Middle frontal gyrus (tissue), 1 donor: Measurements from ENCODE around the gene GPRIN1.
A peak's percentile ranks its signal among the peaks of the same experiment; 100 is the strongest.

Experiments used
- DNase-seq: peaks from one replicate; pipeline ENCODE4 v3.0.0-alpha.2; 2015; ENCODE audit warnings: low spot score; ENCODE audit errors: extremely low spot score

The GPRIN1 gene

GRCh38 chr5:176643491-176644219 is 33.7 kb upstream of the GPRIN1 start:
- no peak for DNase-seq

DNA sequence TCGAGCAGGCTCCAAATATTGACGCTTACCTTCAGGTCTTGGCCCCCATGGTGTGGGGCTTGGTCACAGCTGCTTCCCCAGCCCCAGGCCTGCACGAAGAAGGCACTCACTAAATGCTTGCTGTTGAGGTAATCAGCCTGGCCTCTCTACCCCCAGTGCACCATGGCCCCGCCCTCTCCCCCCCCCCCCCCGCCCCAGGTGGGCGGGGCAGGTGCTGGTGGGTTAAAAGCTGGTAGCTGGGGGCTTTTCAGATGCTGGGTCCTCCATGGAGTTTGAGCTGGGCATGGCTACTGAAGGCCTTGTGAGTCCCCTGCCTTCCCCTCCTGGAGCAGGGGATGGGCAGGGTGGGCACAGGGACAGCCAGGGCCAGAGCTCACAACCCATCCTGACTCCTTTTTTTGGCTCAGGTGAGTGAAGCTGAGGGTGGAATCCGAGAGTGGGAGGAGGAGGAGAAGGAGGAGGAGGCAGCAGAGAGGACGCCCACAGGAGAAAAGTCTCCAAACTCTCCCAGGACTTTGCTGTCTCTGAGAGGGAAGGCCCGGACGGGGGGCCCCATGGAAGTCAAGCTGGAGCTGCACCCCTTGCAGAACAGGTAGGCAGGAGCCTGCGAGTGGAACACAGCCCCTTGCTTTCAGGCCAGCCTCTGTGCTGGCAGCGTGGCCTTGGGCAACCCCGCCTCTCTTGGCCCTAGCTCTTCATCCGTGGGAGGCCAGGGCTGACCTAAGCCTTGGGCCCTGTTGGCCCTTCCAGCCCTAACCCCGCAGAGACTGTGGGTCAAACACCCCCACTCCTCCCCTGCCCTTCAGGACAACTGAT is 32.9 kb upstream of the GPRIN1 start:
- DNase-seq, result no peak

- DNase-seq, result no peak
These were observed 30.7 kb upstream of the GPRIN1 start for GRCh38 chr5:176640616-176641015.

DNA sequence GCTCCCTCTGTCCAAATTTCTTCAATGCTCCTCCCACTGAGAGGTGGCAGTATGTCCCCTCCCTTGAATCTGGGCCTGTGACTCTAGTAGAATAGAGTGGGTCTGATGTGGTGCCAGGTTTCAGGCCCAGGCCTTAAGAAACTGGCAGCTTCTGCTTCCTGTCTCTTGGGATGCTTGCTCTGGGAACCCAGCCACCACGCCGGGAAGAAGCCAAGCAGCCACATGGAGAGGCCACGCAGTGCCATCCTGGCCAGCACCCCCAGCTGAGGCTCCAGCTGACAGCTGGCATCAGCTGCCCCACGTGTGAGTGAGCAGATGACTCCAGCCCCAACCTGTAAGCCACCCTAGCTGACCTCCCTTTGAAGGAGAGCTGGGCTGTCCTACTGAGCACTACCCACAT is 30.0 kb upstream of the GPRIN1 start:
- no peak for DNase-seq

DNA sequence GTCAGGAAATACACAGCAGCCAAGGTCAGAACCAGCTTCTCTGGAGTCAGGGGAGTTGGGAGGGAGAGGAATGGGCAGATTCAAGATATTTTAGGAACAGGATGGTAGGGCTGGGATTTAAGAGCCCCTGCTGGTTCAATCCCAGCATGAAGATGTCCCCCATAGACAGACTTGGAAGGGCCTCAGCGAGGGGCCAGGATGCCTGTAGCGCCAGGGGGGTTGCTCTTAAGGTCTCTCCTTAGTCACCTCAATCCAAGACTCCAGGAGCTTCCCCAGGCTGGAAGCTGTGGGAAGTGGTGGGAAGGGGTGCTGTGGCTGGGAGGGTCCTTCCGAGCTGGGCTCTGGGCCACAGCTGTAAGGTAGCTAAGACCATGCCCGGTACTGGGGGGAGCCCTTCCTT is 29.3 kb upstream of the GPRIN1 start:
- DNase-seq, result no peak

DNA sequence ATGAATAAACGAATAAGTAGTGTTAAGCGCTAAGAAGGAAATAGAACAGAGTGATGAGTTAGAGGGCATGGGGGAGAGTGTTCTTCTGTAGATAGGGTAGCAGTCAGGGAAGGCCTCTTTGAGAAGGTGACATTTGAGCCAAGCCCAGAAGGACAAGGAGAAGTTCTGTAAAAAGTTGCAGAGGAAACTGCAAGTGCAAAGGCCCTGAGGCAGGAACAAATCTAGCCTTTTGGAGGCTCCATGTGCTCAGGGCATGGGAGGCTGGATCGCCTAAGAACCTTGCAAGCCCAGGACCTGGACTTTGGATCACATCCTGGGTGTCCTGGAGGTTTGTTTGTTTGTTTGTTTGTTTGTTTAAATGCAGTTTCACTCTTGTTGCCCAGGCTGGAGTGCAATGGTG is 28.5 kb upstream of the GPRIN1 start:
- DNase-seq, result no peak

GRCh38 chr5:176637556-176637955 is 27.6 kb upstream of the GPRIN1 start:
- DNase-seq, result no peak

- no peak for DNase-seq
These were observed 26.5 kb upstream of the GPRIN1 start for GRCh38 chr5:176636426-176636825.

- DNase-seq, result no peak
These were observed 23.6 kb upstream of the GPRIN1 start for GRCh38 chr5:176633598-176633997.

DNA sequence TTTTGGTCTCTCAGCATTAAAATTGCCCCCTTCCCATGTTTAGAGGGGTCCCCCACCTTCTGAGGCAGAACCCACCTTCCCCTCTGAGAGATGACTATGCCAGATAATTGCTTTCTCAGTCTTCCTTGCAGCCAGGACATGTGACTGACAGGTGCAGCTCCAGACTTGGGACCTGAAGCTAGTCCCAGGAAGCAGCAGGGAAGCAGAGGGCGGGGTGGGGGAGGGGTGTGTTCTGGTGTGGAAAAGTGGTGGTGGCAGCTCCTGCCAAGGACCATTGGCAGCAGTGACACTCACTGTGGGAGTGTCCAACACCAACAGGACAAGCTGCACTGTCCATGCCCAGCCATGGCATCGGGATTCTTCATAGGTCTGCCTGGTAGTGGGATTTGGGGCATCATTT is 22.8 kb upstream of the GPRIN1 start:
- no peak for DNase-seq

DNA sequence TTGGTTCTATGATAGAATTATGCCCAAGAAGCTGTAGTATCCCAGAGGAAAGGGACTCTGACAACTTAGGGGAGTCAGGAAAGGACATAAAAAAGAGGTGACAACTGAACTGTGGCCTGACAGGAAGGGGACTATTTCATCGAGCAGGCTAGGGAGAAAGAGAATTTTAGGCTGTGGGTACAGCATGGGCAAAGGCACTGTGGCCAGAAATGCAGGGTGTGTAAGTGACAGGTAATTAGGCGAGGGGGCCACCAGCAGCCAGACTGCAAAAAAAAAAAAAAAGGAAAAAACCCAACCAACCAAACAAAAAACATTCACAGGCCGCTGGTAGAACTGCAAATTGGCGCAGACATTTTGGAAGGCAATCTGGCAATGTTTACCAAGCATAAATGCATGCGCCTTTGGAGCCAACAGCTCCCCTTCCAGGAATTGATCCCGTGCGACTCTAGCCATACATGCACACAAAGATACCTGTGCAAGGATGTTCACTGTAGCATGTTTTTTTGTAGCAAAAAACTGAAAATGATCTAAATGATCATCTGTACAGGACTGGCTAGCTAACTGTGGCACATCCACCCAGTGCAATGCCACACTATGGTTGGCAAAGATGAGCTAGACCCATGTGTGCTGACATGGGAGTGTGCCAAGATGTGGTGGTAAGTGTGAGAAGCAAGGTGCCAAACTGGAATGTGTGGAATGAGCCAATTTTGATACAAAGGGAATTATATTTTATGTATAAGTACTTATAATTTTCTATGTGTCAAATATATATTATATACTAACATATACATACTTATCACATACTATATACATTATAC is 21.6 kb upstream of the GPRIN1 start:
- DNase-seq, result no peak

DNA sequence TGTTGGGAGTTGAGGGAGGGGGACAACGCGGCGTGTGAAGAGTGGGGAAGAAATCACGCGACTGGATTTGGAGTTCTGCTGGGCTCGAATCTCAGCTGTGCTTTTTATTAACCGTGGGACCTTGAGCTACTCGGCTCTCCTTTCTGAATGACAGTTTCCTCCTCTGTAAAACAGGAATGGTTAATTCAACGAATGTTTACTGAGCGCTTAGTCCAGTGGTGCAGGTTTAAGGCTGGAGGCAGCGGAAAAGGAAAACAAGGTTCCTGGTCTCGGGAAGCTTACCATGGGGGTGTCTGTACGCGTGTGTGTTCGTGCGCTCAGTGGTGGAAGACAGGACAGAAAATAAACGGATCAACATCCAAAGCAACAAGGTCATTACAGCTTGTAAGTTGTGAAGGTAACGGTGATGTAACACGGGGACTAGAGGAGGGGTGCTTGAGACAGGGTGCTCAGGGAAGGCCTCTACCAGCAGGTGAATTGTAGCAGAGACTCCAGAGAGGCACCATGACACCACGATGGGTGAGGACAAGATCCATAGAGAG is 20.8 kb upstream of the GPRIN1 start:
- DNase-seq, result no peak

DNA sequence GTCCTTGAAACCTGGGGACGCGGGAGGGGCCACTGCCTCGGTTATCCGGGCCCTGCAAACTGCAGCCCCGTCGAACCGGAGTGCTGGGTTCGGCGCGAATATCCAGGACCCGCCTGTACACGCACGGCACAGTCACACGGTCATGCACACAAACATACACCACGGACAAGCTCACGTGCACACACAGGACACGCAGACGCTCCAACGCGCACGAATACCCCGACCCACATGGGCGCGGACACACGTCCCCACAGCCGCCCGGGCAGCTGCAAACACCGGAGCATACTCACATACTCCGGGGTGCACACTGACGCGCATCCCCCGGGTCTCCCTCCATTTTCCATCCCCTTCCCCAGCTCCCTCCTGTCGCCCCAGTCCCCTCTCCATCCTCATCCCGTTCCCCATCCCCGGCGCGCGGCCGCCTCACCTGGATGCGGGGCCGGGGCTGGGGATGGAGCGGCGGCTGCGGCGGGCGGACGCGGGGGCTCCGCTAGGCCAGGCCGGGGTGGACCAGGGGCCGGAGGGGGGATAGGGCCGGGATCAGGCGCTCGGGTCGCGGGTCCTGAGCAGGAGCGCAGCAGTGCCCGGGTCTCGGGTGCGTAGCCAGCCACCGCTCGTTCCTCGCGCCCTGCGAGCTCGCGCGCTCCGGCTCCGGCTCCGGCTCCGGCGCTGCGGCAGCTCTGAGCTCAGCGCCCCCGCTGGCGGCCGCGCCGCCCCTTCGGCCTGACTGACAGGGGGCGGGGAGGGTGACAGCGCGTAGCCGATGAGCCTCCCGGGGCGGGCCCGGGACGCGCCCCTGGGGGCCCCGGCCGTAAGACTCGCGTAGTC is 20.1 kb upstream of the GPRIN1 start, which contains the start of the genes EIF4E1B and SNCB:
EIF4E1B (plus strand) TSS at position 823 of the 828 bp plus-strand sequence. CDS start 12,113 bp downstream, outside the sequence.
SNCB (minus strand) TSS at position 682 of the 828 bp plus-strand sequence. CDS start 880 bp downstream, outside the sequence.
- DNase-seq, result peak; percentile 72

DNA sequence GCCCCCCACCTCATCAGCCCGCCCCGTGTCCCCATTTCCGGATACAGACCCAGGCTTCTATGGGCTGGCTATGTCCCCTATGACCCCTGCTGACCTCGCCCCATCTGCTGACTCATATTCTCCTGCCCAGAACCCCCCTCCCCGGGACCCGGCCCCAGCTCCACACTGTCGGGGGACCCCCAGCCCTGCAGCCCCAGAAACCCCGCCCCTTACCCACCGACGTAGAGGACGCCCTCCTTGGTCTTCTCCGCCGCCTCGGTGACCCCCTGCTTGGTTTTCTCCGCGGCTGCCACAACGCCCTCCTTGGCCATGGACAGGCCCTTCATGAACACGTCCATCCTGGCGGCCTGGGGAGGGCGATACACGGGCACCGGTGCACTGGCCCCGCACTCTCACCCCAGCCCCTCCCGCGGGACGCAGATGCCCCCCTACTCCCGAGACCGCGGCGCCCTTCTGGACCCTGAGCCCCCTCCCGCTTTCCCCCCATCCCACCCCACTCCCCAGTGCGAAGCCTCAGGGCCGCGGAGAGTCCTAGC is 19.4 kb upstream of the GPRIN1 start:
- DNase-seq, result no peak

GRCh38 chr5:176628406-176629228 is 18.7 kb upstream of the GPRIN1 start:
- no peak for DNase-seq

GRCh38 chr5:176627582-176627981 is 17.6 kb upstream of the GPRIN1 start:
- DNase-seq, result no peak

DNA sequence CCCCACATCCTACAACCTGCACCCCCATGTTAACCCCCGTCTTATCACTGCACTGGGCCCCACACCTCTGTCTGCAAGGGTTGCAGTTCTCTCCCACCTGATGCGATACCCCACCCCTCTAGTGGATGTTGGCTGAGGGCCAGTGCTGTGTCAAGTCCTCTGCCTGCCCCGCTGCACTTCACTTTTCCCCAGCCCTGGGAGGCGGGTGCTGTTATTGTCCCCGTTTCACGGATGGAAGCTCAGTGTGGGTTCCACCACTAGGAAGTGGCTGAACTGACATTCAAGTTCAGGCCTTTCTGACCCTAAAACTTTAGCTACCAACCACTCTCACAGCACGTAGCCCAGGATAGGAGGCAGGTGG is 16.9 kb upstream of the GPRIN1 start:
- DNase-seq, result no peak

DNA sequence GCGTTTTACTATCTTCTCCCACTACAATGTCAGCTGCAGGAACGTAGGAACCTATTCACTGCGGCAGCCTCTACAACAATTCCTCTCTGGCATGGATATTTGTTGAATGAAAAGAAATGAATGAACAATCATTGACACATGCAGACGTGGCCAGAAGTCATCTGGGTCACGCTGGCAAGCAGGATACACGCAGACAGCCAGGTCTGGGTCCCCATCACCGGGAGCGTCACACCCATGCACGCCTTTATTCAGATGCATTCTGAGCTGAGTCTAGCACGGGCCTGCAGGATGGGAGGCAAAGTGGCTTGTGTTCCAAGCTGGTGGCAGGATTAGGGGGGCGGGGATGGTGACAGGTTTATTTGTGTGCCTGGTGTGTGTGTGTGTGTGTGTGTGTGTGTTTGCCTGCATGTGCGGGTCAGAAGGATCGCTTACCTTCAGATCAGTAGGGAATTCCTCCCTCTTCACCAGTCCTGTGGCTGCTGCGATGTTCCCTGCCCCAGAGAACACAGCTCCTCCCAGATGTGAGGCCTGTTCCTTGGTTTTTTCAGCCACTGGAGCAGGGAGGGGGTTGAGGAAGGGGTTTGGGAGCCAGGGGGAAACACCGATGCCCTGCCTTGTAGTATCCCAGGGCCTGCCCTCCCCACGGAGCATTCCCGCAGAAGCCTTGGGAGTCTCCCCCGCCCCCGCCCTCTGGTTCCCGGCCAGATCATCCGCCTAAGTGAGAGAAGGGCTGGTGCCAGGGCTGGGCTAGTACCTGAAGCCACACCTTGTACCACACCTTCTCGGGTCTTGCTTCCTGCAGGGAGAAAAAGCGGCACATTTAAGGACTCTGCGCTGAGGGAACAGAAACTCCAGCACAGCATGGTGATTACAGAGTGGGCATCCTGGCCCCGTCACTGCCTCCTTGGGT is 16.3 kb upstream of the GPRIN1 start:
- no peak for DNase-seq
